Endothelial cell of umbilical vein (primary cell): ENCODE results near the gene MAML1. TPM values are rescaled to one million over a fixed set of nuclear protein-coding genes. Genes with fewer than 3 reads are reported as not detected.

Experiments
- BruUV-seq: library from RNA; stranded (reverse); fragments of 400-500 nt; replicated peaks from 2 replicates; lab custom pipeline; 2021; lab: Mats Ljungman, UMichigan
- CTCF ChIA-PET: fragments of 300-600, 350-600 bp; sonication (Branson Sonifier 250); formaldehyde crosslinking; loops from one replicate; lab custom pipeline; 2021; ENCODE audit warnings: antibody characterized with exemption, inconsistent platforms; lab: Charles Lee
- POLR2A ChIA-PET: fragments of 300-600, 350-600 bp; sonication (Branson Sonifier 250); formaldehyde crosslinking; loops from one replicate; lab custom pipeline; 2021; ENCODE audit warnings: antibody characterized with exemption, inconsistent platforms; lab: Charles Lee
- DNase-seq: peaks from one replicate; pipeline ENCODE4 v3.0.0-alpha.2; 2011; ENCODE audit warnings: low read depth, low spot score
- FAIRE-seq: peaks from 2 replicates; lab custom pipeline; 2011; peaks lifted over from hg19 to GRCh38; lab: Jason Lieb, UNC
- H2AFZ ChIP-seq: 2 replicates; pipeline ENCODE4 v1.6.0; 2012; ENCODE audit warnings: low read depth, low read length, control low read depth, inconsistent platforms
- H3K27ac ChIP-seq: 2 replicates; pipeline ENCODE4 v1.5.1; 2011; ENCODE audit warnings: low read depth, mild to moderate bottlenecking, control low read depth, low read length, moderate library complexity; ENCODE audit not compliant: insufficient read depth
- H3K27me3 ChIP-seq, 2 experiments: 2 replicates each; pipeline versions ENCODE4 v1.6.0 to v1.6.1; 2011; ENCODE audit warnings: low read length in 2 of 2, mixed read lengths in 1 of 2; ENCODE audit not compliant: control insufficient read depth in 2 of 2, insufficient read depth in 2 of 2
- H3K36me3 ChIP-seq, 2 experiments: 2 replicates in 1 of 2; 3 replicates in 1 of 2; pipeline ENCODE4 v1.5.1; 2011; ENCODE audit warnings: low read length in 2 of 2, mild to moderate bottlenecking in 1 of 2, moderate library complexity in 1 of 2; ENCODE audit not compliant: control insufficient read depth in 2 of 2, insufficient read depth in 2 of 2; ENCODE audit errors: extremely low read depth in 1 of 2
- H3K4me1 ChIP-seq: 3 replicates; pipeline ENCODE4 v1.5.1; 2011; ENCODE audit warnings: mild to moderate bottlenecking, low read length; ENCODE audit not compliant: control insufficient read depth, insufficient read depth; ENCODE audit errors: extremely low read depth
- H3K4me2 ChIP-seq: 2 replicates; pipeline ENCODE4 v1.6.1; 2011; ENCODE audit warnings: low read length, control low read depth, mixed read lengths; ENCODE audit not compliant: insufficient read depth
- H3K4me3 ChIP-seq, 3 experiments: fragments of 200-600 bp in 1 of 3; sonication (generic), shearing (Covaris generic) in 1 of 3; replicated peaks in 1 of 3; 2 replicates each; pipeline ENCODE4 v1.5.1; 2011 to 2016; ENCODE audit warnings: control low read depth in 3 of 3, low read length in 3 of 3, mild to moderate bottlenecking in 2 of 3, inconsistent platforms in 1 of 3, low read depth in 1 of 3, moderate library complexity in 1 of 3; ENCODE audit not compliant: insufficient read depth in 1 of 3
- H3K79me2 ChIP-seq: 2 replicates; pipeline ENCODE4 v1.6.0; 2012; ENCODE audit warnings: low read length, inconsistent platforms; ENCODE audit not compliant: control insufficient read depth, insufficient read depth
- H3K9ac ChIP-seq: replicated peaks from 2 replicates; pipeline ENCODE3; 2011; ENCODE audit warnings: low read length, control low read depth; ENCODE audit not compliant: insufficient read depth; ENCODE audit errors: extremely low read depth
- H3K9me1 ChIP-seq: replicated peaks from 3 replicates; pipeline ENCODE4 v1.6.0; 2011; ENCODE audit warnings: mild to moderate bottlenecking, low read length; ENCODE audit not compliant: control insufficient read depth, insufficient read depth; ENCODE audit errors: extremely low read depth
- H3K9me3 ChIP-seq: replicated peaks from 2 replicates; pipeline ENCODE4 v1.5.1; 2012; ENCODE audit warnings: low read length, inconsistent platforms; ENCODE audit not compliant: control insufficient read depth, insufficient read depth
- H4K20me1 ChIP-seq: replicated peaks from 2 replicates; pipeline ENCODE3; 2011; ENCODE audit warnings: mild to moderate bottlenecking, low read length; ENCODE audit not compliant: control insufficient read depth, insufficient read depth; ENCODE audit errors: extremely low read depth
- CTCF ChIP-seq, 2 donors: IDR thresholded peaks; 1 replicate in 1 of 2; 2 replicates in 1 of 2; pipeline ENCODE4 v1.5.1; 2011; ENCODE audit warnings: low read length in 2 of 2, mild to moderate bottlenecking in 2 of 2, moderate library complexity in 2 of 2, control low read depth in 1 of 2, inconsistent platforms in 1 of 2, low read depth in 1 of 2; ENCODE audit not compliant: insufficient read depth in 1 of 2; ENCODE audit errors: extremely low read depth in 1 of 2
- EZH2 ChIP-seq: IDR thresholded peaks from 2 replicates; pipeline ENCODE4 v1.6.1; 2012; ENCODE audit warnings: borderline replicate concordance, low read depth, mild to moderate bottlenecking, moderate library complexity, low read length, inconsistent platforms; ENCODE audit not compliant: severe bottlenecking
- FOS ChIP-seq: IDR thresholded peaks from 2 replicates; pipeline ENCODE4 v1.6.1; 2011; ENCODE audit warnings: mild to moderate bottlenecking, low read length, moderate library complexity, borderline replicate concordance; ENCODE audit not compliant: insufficient read depth
- GATA2 ChIP-seq: IDR thresholded peaks from 2 replicates; pipeline ENCODE4 v1.7.0; 2011; ENCODE audit warnings: low read depth, mild to moderate bottlenecking, moderate library complexity, mixed read lengths, low read length; ENCODE audit not compliant: insufficient read length, insufficient read depth
- JUN ChIP-seq: IDR thresholded peaks from 2 replicates; pipeline ENCODE4 v1.6.1; 2011; ENCODE audit warnings: borderline replicate concordance, low read depth; ENCODE audit not compliant: insufficient read length, insufficient read depth
- MAX ChIP-seq: IDR thresholded peaks from 2 replicates; pipeline ENCODE4 v1.6.1; 2011; ENCODE audit not compliant: insufficient read depth, insufficient read length
- MYC ChIP-seq: IDR thresholded peaks from one replicate; pipeline ENCODE4 v1.6.1; 2011; ENCODE audit warnings: mild to moderate bottlenecking, low read depth, low read length
- POLR2A ChIP-seq: IDR thresholded peaks from 2 replicates; pipeline ENCODE4 v1.6.1; 2012; ENCODE audit warnings: low read depth, mild to moderate bottlenecking, control low read depth, low read length
- POLR2AphosphoS5 ChIP-seq: IDR thresholded peaks from 2 replicates; pipeline ENCODE4 v1.6.1; 2012; ENCODE audit warnings: low read depth, mild to moderate bottlenecking, control low read depth, low read length, moderate library complexity; ENCODE audit not compliant: insufficient read depth
- dilution Hi-C: fragments of 300-500 bp; cut with MboI; formaldehyde crosslinking; loops from one replicate; pipeline ENCODE4 v1.15.0; 2019; ENCODE audit warnings: low sequenced_read_pairs; ENCODE audit not compliant: extremely low pct_ligation_motif_present
- intact Hi-C: fragments of 100-400 bp; cut with micrococcal nuclease; formaldehyde crosslinking; loops from one replicate; pipeline ENCODE4 v1.10.0; 2022
- polyA plus RNA-seq, 4 experiments: library from polyadenylated mRNA; depleted of rRNA in 3 of 4; stranded (reverse) in 3 of 4; unstranded in 1 of 4; fragments of >200 nt; gene quantifications; 2 replicates each; pipeline versions ENCODE4 v1.2.1 to v1.2.3, GENCODE V29; 2011 to 2012; ENCODE audit warnings: missing spikeins in 1 of 4
- total RNA-seq: library from RNA; stranded (reverse); gene quantifications from 2 replicates; pipeline ENCODE4 v1.2.3, GENCODE V29; 2021

Gene MAML1
- total and polyA plus RNA-seq, 2 donors (not counting 3 experiments of a cell fraction or from before 2014, with no cell fraction given), result 12.4 to 29.0 TPM

- Histone ChIP-seq H3K4me3 (peak overlapping the region in 1 of 3 experiments; percentile 42), H4K20me1 (no peaks in the 10 kb centered on the region), H3K9me3 (no peaks in the 10 kb centered on the region), H3K9ac (no peak overlapping the region), H3K4me1 (peaks cover 22% of the 10 kb centered on the region), H3K27ac (no peak overlapping the region), H3K4me2 (peak overlapping the region; percentile 8), H3K79me2 (peaks cover 9% of the 10 kb centered on the region), H3K27me3 (no peaks in the 10 kb centered on the region), H3K9me1 (no peaks in the 10 kb centered on the region), H2AFZ (peak overlapping the region; percentile 49), H3K36me3 (peaks cover 0 to 4% of the 10 kb centered on the region in 2 experiments)
- CTCF ChIA-PET, result no interaction called here
- intact Hi-C loops (loop anchor here (5.0 kb wide), 1 partner anchor 194 kb away; the partner anchor contains the start of gene HNRNPH1), dilution Hi-C loops (no loop called here)
- no peak for DNase-seq
- FAIRE-seq, result no peak
- POLR2A ChIA-PET, result interaction anchor here (0.9 kb wide), 1 partner anchor 9 kb away, joined by 3 read pairs; no protein-coding TSS in a partner anchor
- TF ChIP-seq POLR2AphosphoS5, result no peak
- no peak for TF ChIP-seq MAX
- TF ChIP-seq EZH2, result no peak
- no peak for TF ChIP-seq GATA2
- no peak for TF ChIP-seq FOS
- TF ChIP-seq JUN, result no peak
- no peak for TF ChIP-seq CTCF (IDR thresholded peaks at IDR 0.05; ENCODE audit: extremely low read depth in 1 of 2, insufficient read depth in 1 of 2, low read depth in 1 of 2, low read length in 2 of 2)
- no peak for TF ChIP-seq POLR2A
- TF ChIP-seq MYC, result no peak
- BruUV-seq, result no TSS peak
These were observed 83.8 kb downstream of the MAML1 start for GRCh38 chr5:179816401-179816795.
